IMR-90 (cell line): ENCODE measurements around the gene ADGRG6. TPM values are rescaled to one million over a fixed set of nuclear protein-coding genes. Genes with fewer than 3 reads are reported as not detected.

Experiments used
- ATAC-seq: fragments of 200-7000 bp; cut with Tn5 transposase; 2 replicates; pipeline ENCODE4 v1.9.1; 2020; ENCODE audit warnings: low read depth, mild to moderate bottlenecking, moderate library complexity
- BruUV-seq: library from RNA; stranded (reverse); fragments of 400-500 nt; replicated peaks from 2 replicates; lab custom pipeline; 2021; lab: Mats Ljungman, UMichigan
- CTCF ChIA-PET: fragments of 300-600 bp; formaldehyde crosslinking; extraction: SDS; loops from one replicate; lab custom pipeline; 2021; ENCODE audit warnings: antibody characterized with exemption; lab: Yijun Ruan, JAX
- POLR2A ChIA-PET: fragments of 300-600 bp; sonication (Branson Sonifier 250); formaldehyde crosslinking; loops from one replicate; lab custom pipeline; 2022; ENCODE audit warnings: antibody characterized with exemption; ENCODE audit not compliant: unreplicated experiment; lab: Charles Lee
- DNase-seq: peaks from one replicate; pipeline ENCODE4 v3.0.0; 2013
- H2AFZ ChIP-seq: replicated peaks from 2 replicates; pipeline ENCODE3; 2013; ENCODE audit warnings: low read length, mild to moderate bottlenecking; ENCODE audit not compliant: poor library complexity
- H2AK5ac ChIP-seq: 2 replicates; pipeline ENCODE4 v1.6.1; 2013; ENCODE audit warnings: low read depth, low read length, inconsistent platforms
- H2AK9ac ChIP-seq: replicated peaks from 2 replicates; pipeline ENCODE3; 2013; ENCODE audit warnings: mild to moderate bottlenecking, low read depth, low read length, moderate library complexity; ENCODE audit not compliant: poor library complexity
- H2BK120ac ChIP-seq: 2 replicates; pipeline ENCODE4 v1.6.1; 2013; ENCODE audit warnings: low read depth, low read length, inconsistent platforms
- H2BK15ac ChIP-seq: 3 replicates; pipeline ENCODE4 v1.6.1; 2013; ENCODE audit warnings: low read depth, low read length, inconsistent platforms
- H2BK20ac ChIP-seq: 2 replicates; pipeline ENCODE4 v1.6.1; 2013; ENCODE audit warnings: low read depth, mild to moderate bottlenecking, inconsistent platforms, low read length, moderate library complexity
- H2BK5ac ChIP-seq: 2 replicates; pipeline ENCODE4 v1.6.1; 2013; ENCODE audit warnings: mild to moderate bottlenecking, low read depth, low read length, inconsistent platforms; ENCODE audit not compliant: poor library complexity, severe bottlenecking
- H3K14ac ChIP-seq: replicated peaks from 2 replicates; pipeline ENCODE4 v1.6.1; 2013; ENCODE audit warnings: low read depth, low read length, inconsistent platforms
- H3K18ac ChIP-seq: 2 replicates; pipeline ENCODE4 v1.6.1; 2013; ENCODE audit warnings: low read depth, low read length, control low read depth
- H3K23ac ChIP-seq: 2 replicates; pipeline ENCODE4 v1.6.1; 2013; ENCODE audit warnings: low read depth, low read length, inconsistent platforms
- H3K27ac ChIP-seq: 2 replicates; pipeline ENCODE4 v1.5.1; 2013; ENCODE audit warnings: mild to moderate bottlenecking, control low read depth, low read length; ENCODE audit not compliant: insufficient read depth
- H3K27me3 ChIP-seq: 2 replicates; pipeline ENCODE4 v1.6.1; 2013; ENCODE audit warnings: low read length; ENCODE audit not compliant: control insufficient read depth, insufficient read depth
- H3K36me3 ChIP-seq: 2 replicates; pipeline ENCODE4 v1.6.1; 2013; ENCODE audit warnings: low read length, mixed read lengths; ENCODE audit not compliant: control insufficient read depth, insufficient read depth
- H3K4ac ChIP-seq: 2 replicates; pipeline ENCODE4 v1.6.1; 2013; ENCODE audit warnings: low read depth, low read length, inconsistent platforms
- H3K4me1 ChIP-seq: 2 replicates; pipeline ENCODE4 v1.6.1; 2013; ENCODE audit warnings: low read length, mixed read lengths; ENCODE audit not compliant: control insufficient read depth, insufficient read depth
- H3K4me2 ChIP-seq: 2 replicates; pipeline ENCODE4 v1.6.1; 2013; ENCODE audit warnings: low read depth, mild to moderate bottlenecking, control low read depth, low read length, moderate library complexity
- H3K4me3 ChIP-seq: 2 replicates; pipeline ENCODE4 v1.5.1; 2013; ENCODE audit warnings: low read depth, mild to moderate bottlenecking, control low read depth, low read length, moderate library complexity; ENCODE audit not compliant: insufficient read depth
- H3K56ac ChIP-seq: 2 replicates; pipeline ENCODE4 v1.6.1; 2013; ENCODE audit warnings: low read length, inconsistent platforms; ENCODE audit not compliant: insufficient read depth; ENCODE audit errors: extremely low read depth
- H3K79me1 ChIP-seq, 2 experiments: 2 replicates each; pipeline ENCODE4 v1.6.1; 2013; ENCODE audit warnings: low read length in 2 of 2, inconsistent platforms in 1 of 2, low read depth in 1 of 2
- H3K9ac ChIP-seq: 2 replicates; pipeline ENCODE4 v1.6.1; 2013; ENCODE audit warnings: low read depth, low read length, control low read depth
- H3K9me1 ChIP-seq: 2 replicates; pipeline ENCODE4 v1.6.1; 2013; ENCODE audit warnings: low read length, inconsistent platforms; ENCODE audit not compliant: insufficient read depth
- H3K9me3 ChIP-seq: 2 replicates; pipeline ENCODE4 v1.6.1; 2013; ENCODE audit warnings: low read length; ENCODE audit not compliant: control insufficient read depth, insufficient read depth
- H4K20me1 ChIP-seq: 2 replicates; pipeline ENCODE4 v1.6.1; 2013; ENCODE audit warnings: low read length, inconsistent platforms; ENCODE audit not compliant: insufficient read depth
- H4K5ac ChIP-seq: 2 replicates; pipeline ENCODE4 v1.6.1; 2013; ENCODE audit warnings: mild to moderate bottlenecking, low read depth, low read length, control low read depth
- H4K8ac ChIP-seq, 2 experiments: 2 replicates each; pipeline ENCODE4 v1.6.1; 2013; ENCODE audit warnings: low read depth in 2 of 2, low read length in 2 of 2, control low read depth in 1 of 2, inconsistent platforms in 1 of 2
- H4K91ac ChIP-seq: 2 replicates; pipeline ENCODE4 v1.6.1; 2013; ENCODE audit warnings: low read depth, low read length, inconsistent platforms; ENCODE audit not compliant: insufficient read depth
- BHLHE40 ChIP-seq: fragments of 150-350 bp; IDR thresholded peaks from 2 replicates; pipeline ENCODE4 v1.6.1; 2016; ENCODE audit warnings: mild to moderate bottlenecking, low read depth, low read length
- CHD1 ChIP-seq: IDR thresholded peaks from 2 replicates; pipeline ENCODE4 v1.6.1; 2012; ENCODE audit warnings: low read depth, low read length, improper control_type of control experiment
- CTCF ChIP-seq: conservative IDR thresholded peaks from 2 replicates; pipeline ENCODE4 v1.5.1; 2012; ENCODE audit warnings: mild to moderate bottlenecking, low read depth, low read length, improper control_type of control experiment
- ELK1 ChIP-seq: fragments of 150-350 bp; IDR thresholded peaks from 2 replicates; pipeline ENCODE4 v1.6.1; 2016; ENCODE audit warnings: low read depth, mild to moderate bottlenecking, low read length, moderate library complexity, borderline replicate concordance
- FOS ChIP-seq: fragments of 150-350 bp; IDR thresholded peaks from 2 replicates; pipeline ENCODE4 v1.6.1; 2016; ENCODE audit warnings: low read depth, low read length
- MAFK ChIP-seq: IDR thresholded peaks from 2 replicates; pipeline ENCODE4 v1.6.1; 2012; ENCODE audit warnings: low read depth, low read length, improper control_type of control experiment
- MAZ ChIP-seq: IDR thresholded peaks from 2 replicates; pipeline ENCODE4 v1.6.1; 2012; ENCODE audit warnings: low read depth, mild to moderate bottlenecking, low read length, improper control_type of control experiment, moderate library complexity, borderline replicate concordance
- MXI1 ChIP-seq: IDR thresholded peaks from 2 replicates; pipeline ENCODE4 v1.6.1; 2012; ENCODE audit warnings: low read depth, mild to moderate bottlenecking, low read length, moderate library complexity, borderline replicate concordance
- NFE2L2 ChIP-seq: fragments of 150-350 bp; IDR thresholded peaks from 2 replicates; pipeline ENCODE4 v1.6.1; 2016; ENCODE audit warnings: low read depth, mild to moderate bottlenecking, low read length
- POLR2A ChIP-seq: IDR thresholded peaks from 2 replicates; pipeline ENCODE4 v1.6.1; 2012; ENCODE audit warnings: mild to moderate bottlenecking, low read depth, low read length
- RCOR1 ChIP-seq: IDR thresholded peaks from 2 replicates; pipeline ENCODE4 v1.6.1; 2012; ENCODE audit warnings: mild to moderate bottlenecking, low read length, improper control_type of control experiment; ENCODE audit not compliant: insufficient replicate concordance
- RFX5 ChIP-seq: IDR thresholded peaks from 2 replicates; pipeline ENCODE4 v1.8.0; 2012; ENCODE audit warnings: low read depth, mild to moderate bottlenecking, low read length, moderate library complexity
- SMC3 ChIP-seq: fragments of 150-350 bp; IDR thresholded peaks from 2 replicates; pipeline ENCODE4 v1.6.1; 2016; ENCODE audit warnings: low read depth, mild to moderate bottlenecking, antibody characterized with exemption, low read length, moderate library complexity
- USF2 ChIP-seq: fragments of 150-350 bp; IDR thresholded peaks from 2 replicates; pipeline ENCODE4 v1.6.1; 2017; ENCODE audit warnings: mild to moderate bottlenecking, antibody characterized with exemption, low read length, low read depth
- WGBS, 2 experiments: methylation state at CpG; one replicate each; pipeline versions ENCODE4 v1.1.5 to v1.1.7; 2013; ENCODE audit warnings: missing lambda C conversion rate in 2 of 2; ENCODE audit not compliant: insufficient read length in 1 of 2; ENCODE audit errors: extremely low coverage in 2 of 2; 5-methylcytosine and 5-hydroxymethylcytosine counted together
- dilution Hi-C: fragments of 300-500 bp; cut with HindIII; formaldehyde crosslinking; loops from one replicate; pipeline ENCODE4 v1.14.3; 2018; ENCODE audit warnings: low sequenced_read_pairs; ENCODE audit not compliant: unreplicated experiment
- in situ Hi-C: fragments of 300-500 bp; cut with MboI; formaldehyde crosslinking; loops from 3 replicates; pipeline ENCODE4 v1.14.3; 2019; ENCODE audit warnings: low sequenced_read_pairs, inconsistent platforms, mixed read lengths
- intact Hi-C: fragments of 100-400 bp; cut with micrococcal nuclease; formaldehyde crosslinking; loops from 2 replicates; pipeline ENCODE4 v1.10.0; 2022
- polyA plus RNA-seq, 3 experiments: library from polyadenylated mRNA; depleted of rRNA; stranded (reverse); fragments of >200 nt; gene quantifications; 2 replicates each; pipeline ENCODE4 v1.2.3, GENCODE V29; 2012; ENCODE audit warnings: low replicate concordance in 1 of 3
- total RNA-seq: library from RNA; depleted of rRNA; stranded (reverse); fragments of >200 nt; gene quantifications from 2 replicates; pipeline ENCODE4 v1.2.3, GENCODE V29; 2012

ADGRG6 gene
- total and polyA plus RNA-seq, 2 of the 4 experiments (the other 2 are of a cell fraction), result 10.0 to 20.3 TPM

- CTCF ChIA-PET, result no interaction called here
- TF ChIP-seq MAFK (no peak), POLR2A (no peak), MAZ (no peak), SMC3 (no peak), RFX5 (no peak), NFE2L2 (no peak), ELK1 (no peak), FOS (no peak), CTCF (no peak), RCOR1 (no peak), BHLHE40 (no peak), MXI1 (no peak), CHD1 (no peak), USF2 (no peak)
- no peak overlapping the region for H3K18ac ChIP-seq
- H2AFZ ChIP-seq, result no peak overlapping the region
- in situ Hi-C loops, result no loop called here
- H4K20me1 ChIP-seq, result no peaks in the 10 kb centered on the region
- no peak overlapping the region for H4K91ac ChIP-seq
- ATAC-seq (no peak), DNase-seq (no peak)
- no peak overlapping the region for H3K9ac ChIP-seq
- H4K8ac ChIP-seq, result no peak overlapping the region
- H2BK120ac ChIP-seq, result no peak overlapping the region
- no peak overlapping the region for H3K56ac ChIP-seq
- BruUV-seq, result no TSS peak
- peaks cover 3% of the 10 kb centered on the region; the same call in 1 of the 2 replicates for H3K4me1 ChIP-seq
- no peak overlapping the region for H2BK20ac ChIP-seq
- no peaks in the 10 kb centered on the region for H3K79me1 ChIP-seq
- H3K4ac ChIP-seq, result no peak overlapping the region
- peaks cover 3% of the 10 kb centered on the region; the same call in 1 of the 2 replicates for H3K9me3 ChIP-seq
- no peak overlapping the region for H4K5ac ChIP-seq
- H2BK15ac ChIP-seq, result no peak overlapping the region
- H2AK9ac ChIP-seq, result no peak overlapping the region
- dilution Hi-C loops, result no loop called here
- H3K4me2 ChIP-seq, result no peak overlapping the region
- no peak overlapping the region for H2AK5ac ChIP-seq
- H3K9me1 ChIP-seq, result no peaks in the 10 kb centered on the region
- no peak overlapping the region for H3K23ac ChIP-seq
- intact Hi-C loops, result no loop called here
- no peak overlapping the region for H3K14ac ChIP-seq
- H2BK5ac ChIP-seq, result no peak overlapping the region
- no peaks in the 10 kb centered on the region for H3K36me3 ChIP-seq
- H3K27me3 ChIP-seq, result no peaks in the 10 kb centered on the region
- no peak overlapping the region for H3K27ac ChIP-seq
- POLR2A ChIA-PET, result no interaction called here
- no peak overlapping the region for H3K4me3 ChIP-seq
- WGBS, 2 experiments, result no CpG with 5 or more reads among the region's 1 CpG
Observed at GRCh38 chr6:142265476-142265875, 36.3 kb upstream of the ADGRG6 start.
